ENCODE results near the gene PIP5K1B. TPM values are rescaled to one million over a fixed set of nuclear protein-coding genes. Genes with fewer than 3 reads are reported as not detected.

PIP5K1B gene
- total and polyA plus RNA-seq, 10 of the 15 experiments (the other 5 are each of a cell fraction or from before 2014, with no cell fraction given) = 6.8 to 16.3 (median 10.6) TPM

- TF ChIP-seq BACH1 (IDR thresholded peaks at IDR 0.05; ENCODE audit: borderline replicate concordance) = no peak
- TF ChIP-seq SIN3A (IDR thresholded peaks at IDR 0.05; ENCODE audit: low read depth, low read length) = no peak
- TF ChIP-seq CREB1 (IDR thresholded peaks at IDR 0.05; ENCODE audit: low read depth) = 0 out of 2 replicates have a peak, but pooled peaks have one; percentile 8
- no peak for TF ChIP-seq EED (IDR thresholded peaks at IDR 0.05; ENCODE audit: low read depth)
- no peak for TF ChIP-seq CBX5 (IDR thresholded peaks at IDR 0.05; ENCODE audit: low read depth)
- no peak; the same call in 1 of the 2 replicates for TF ChIP-seq IKZF1 (conservative IDR thresholded peaks at IDR 0.05)
- TF ChIP-seq ZBED1 (IDR thresholded peaks at IDR 0.05; ENCODE audit: borderline replicate concordance) = peak; percentile 49; the same call in 1 of the 2 replicates
- no peak for TF ChIP-seq LARP7 (IDR thresholded peaks at IDR 0.05)
- no peak for TF ChIP-seq SUZ12 (IDR thresholded peaks at IDR 0.05; ENCODE audit: unreplicated experiment)
- TF ChIP-seq ZZZ3 (IDR thresholded peaks at IDR 0.05; ENCODE audit: control insufficient read depth, insufficient read length, low read depth) = no peak
- TF ChIP-seq CBFB (IDR thresholded peaks at IDR 0.05; ENCODE audit: low read depth) = no peak
- no peak; the same call in 1 of the 2 replicates for TF ChIP-seq ATF7 (IDR thresholded peaks at IDR 0.05; ENCODE audit: low read depth)
These were observed 243.0 kb downstream of the PIP5K1B start (continued) for GRCh38 chr9:68947842-68948569.

GRCh38 chr9:68949271-68950000 lies 244.4 kb downstream of the PIP5K1B start:
- DNase-seq (ENCODE audit: low read depth, low spot score) (peak; percentile 45), ATAC-seq (peak; percentile 57), FAIRE-seq (no peak)
- H3K4me1 ChIP-seq (ENCODE audit: control insufficient read depth, insufficient read depth, low read length) = peaks cover 44% of the 10 kb centered on the region
- H3K4me2 ChIP-seq (ENCODE audit: control insufficient read depth, insufficient read depth) = peak overlapping the region; percentile 9
- no TSS peak for BruUV-seq (replicated peaks)
- ChIA-PET SMC1A (ENCODE audit: uncharacterized antibody, unreplicated experiment) (interaction anchor here (0.8 to 5.4 kb wide), 40 partner anchors 8 to 381 kb away, joined by 3 to 64 read pairs (median 5); partner anchors contain the start of gene PIP5K1B), CTCF (interaction anchor here (0.7 to 5.8 kb wide), 39 partner anchors 10 to 516 kb away, joined by 3 to 56 read pairs (median 4); partner anchors contain the start of gene PIP5K1B), RAD21 (ENCODE audit: unreplicated experiment) (interaction anchor here (0.7 to 4.7 kb wide), 23 partner anchors 16 to 390 kb away, joined by 3 to 44 read pairs (median 4); partner anchors contain the start of genes FXN and PIP5K1B), POLR2A (interaction anchor here (0.8 to 1.7 kb wide), 4 partner anchors 12 to 25 kb away, joined by 3 to 6 read pairs (median 4); no protein-coding TSS in a partner anchor)
- 0 out of 2 replicates have a peak overlapping the region, but pooled peaks have one; percentile 10 for H3K9ac ChIP-seq (ENCODE audit: control insufficient read depth, insufficient read depth, low read length)
- H3K36me3 ChIP-seq (ENCODE audit: control insufficient read depth in 2 of 2, insufficient read depth in 2 of 2, low read length in 1 of 2) = no peaks in the 10 kb centered on the region
- in situ Hi-C loops (cut with MboI) = no loop called here
- no peaks in the 10 kb centered on the region; a peak in 1 of 4 replicates for H3K27me3 ChIP-seq (replicated peaks in 1 of 2; ENCODE audit: control insufficient read depth in 2 of 2, insufficient read depth in 2 of 2, low read length in 1 of 2)
- H3K27ac ChIP-seq (ENCODE audit: control insufficient read depth, insufficient read depth) = peak overlapping the region; percentile 54
- H4K20me1 ChIP-seq (ENCODE audit: control insufficient read depth, insufficient read depth) = no peaks in the 10 kb centered on the region
- no peaks in the 10 kb centered on the region for H3K79me2 ChIP-seq (ENCODE audit: control insufficient read depth, insufficient read depth, low read length)
- WGBS (ENCODE audit: insufficient coverage, insufficient replicate concordance, low lambda C conversion rate, missing lambda C conversion rate) = 59% methylated on average over 13 of the region's 13 CpGs
- H3K9me3 ChIP-seq (replicated peaks; ENCODE audit: control insufficient read depth, insufficient read depth, low read length) = no peaks in the 10 kb centered on the region
- peak overlapping the region; percentile 53; the same call in 1 of the 2 replicates for H2AFZ ChIP-seq (ENCODE audit: control insufficient read depth, low read depth, low read length)
- intact Hi-C loops (cut with micrococcal nuclease; ENCODE audit: unreplicated experiment) = loop anchor here (1.0 to 5.0 kb wide), 4 partner anchors 171 to 365 kb away; no protein-coding TSS in a partner anchor
- H3K4me3 ChIP-seq = no peak overlapping the region
- TF ChIP-seq NR2C1 (IDR thresholded peaks at IDR 0.05) (no peak), RAD21 (IDR thresholded peaks at IDR 0.05; ENCODE audit: insufficient read depth, low read depth, low read length) (peak; percentile 77), RFX5 (IDR thresholded peaks at IDR 0.05; ENCODE audit: low read depth, low read length) (no peak), PAX5 (IDR thresholded peaks at IDR 0.05; ENCODE audit: borderline replicate concordance, low read depth, low read length) (no peak), BHLHE40 (IDR thresholded peaks at IDR 0.05; ENCODE audit: borderline replicate concordance in 1 of 2, low read depth in 2 of 2, low read length in 1 of 2) (0 out of 4 replicates have a peak, but pooled peaks of 1 of the 2 experiments have one; percentile 18), ATF2 (IDR thresholded peaks at IDR 0.05; ENCODE audit: low read length) (no peak), JUNB (IDR thresholded peaks at IDR 0.05) (no peak), RUNX3 (IDR thresholded peaks at IDR 0.05; ENCODE audit: low read length) (peak; percentile 39)
- TF ChIP-seq, protein P1, sequence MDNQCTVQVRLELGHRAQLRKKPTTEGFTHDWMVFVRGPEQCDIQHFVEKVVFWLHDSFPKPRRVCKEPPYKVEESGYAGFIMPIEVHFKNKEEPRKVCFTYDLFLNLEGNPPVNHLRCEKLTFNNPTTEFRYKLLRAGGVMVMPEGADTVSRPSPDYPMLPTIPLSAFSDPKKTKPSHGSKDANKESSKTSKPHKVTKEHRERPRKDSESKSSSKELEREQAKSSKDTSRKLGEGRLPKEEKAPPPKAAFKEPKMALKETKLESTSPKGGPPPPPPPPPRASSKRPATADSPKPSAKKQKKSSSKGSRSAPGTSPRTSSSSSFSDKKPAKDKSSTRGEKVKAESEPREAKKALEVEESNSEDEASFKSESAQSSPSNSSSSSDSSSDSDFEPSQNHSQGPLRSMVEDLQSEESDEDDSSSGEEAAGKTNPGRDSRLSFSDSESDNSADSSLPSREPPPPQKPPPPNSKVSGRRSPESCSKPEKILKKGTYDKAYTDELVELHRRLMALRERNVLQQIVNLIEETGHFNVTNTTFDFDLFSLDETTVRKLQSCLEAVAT (IDR thresholded peaks at IDR 0.05) = peak; percentile 76
